GM18951 (cell line): Measurements from ENCODE around the gene KIRREL3.

Source experiments
- POLR2A ChIP-seq: IDR thresholded peaks from 4 replicates; pipeline ENCODE4 v1.6.1; 2011; ENCODE audit warnings: mild to moderate bottlenecking; ENCODE audit not compliant: insufficient read length, insufficient read depth; ENCODE audit errors: extremely low read depth
- in situ Hi-C: fragments of 300-500 bp; cut with MboI; formaldehyde crosslinking; loops from one replicate; pipeline ENCODE4 v1.12.0; 2022; ENCODE audit warnings: low sequenced_read_pairs, mixed read lengths, inconsistent platforms; ENCODE audit not compliant: unreplicated experiment

Gene KIRREL3

GRCh38 chr11:126475014-126475991, 525.3 kb downstream of the KIRREL3 start:
- in situ Hi-C loops, result no loop called here
- TF ChIP-seq POLR2A, result no peak

- no peak for TF ChIP-seq POLR2A
- in situ Hi-C loops, result no loop called here
Measured at GRCh38 chr11:126474220-126474619, 526.4 kb downstream of the KIRREL3 start.

- no peak for TF ChIP-seq POLR2A
- in situ Hi-C loops, result no loop called here
Measured at GRCh38 chr11:126473269-126473668, 527.3 kb downstream of the KIRREL3 start.

GRCh38 chr11:126469311-126469710, 531.3 kb downstream of the KIRREL3 start:
- TF ChIP-seq POLR2A, result no peak
- in situ Hi-C loops, result no loop called here

- no peak for TF ChIP-seq POLR2A
- in situ Hi-C loops, result no loop called here
Measured at GRCh38 chr11:126468102-126468521, 532.5 kb downstream of the KIRREL3 start.

- no peak for TF ChIP-seq POLR2A
- in situ Hi-C loops, result no loop called here
Measured at GRCh38 chr11:126467471-126467870, 533.1 kb downstream of the KIRREL3 start.

GRCh38 chr11:126467046-126467370, 533.6 kb downstream of the KIRREL3 start:
- TF ChIP-seq POLR2A, result no peak
- in situ Hi-C loops, result no loop called here

GRCh38 chr11:126466236-126467045, 534.1 kb downstream of the KIRREL3 start:
- in situ Hi-C loops, result no loop called here

GRCh38 chr11:126465573-126466188, 534.9 kb downstream of the KIRREL3 start:
- TF ChIP-seq POLR2A, result no peak
- in situ Hi-C loops, result no loop called here

More at GRCh38 chr11:126466236-126467045, 534.1 kb downstream of the KIRREL3 start:
- no peak for TF ChIP-seq POLR2A

GRCh38 chr11:126464796-126465195, 535.8 kb downstream of the KIRREL3 start:
- no peak for TF ChIP-seq POLR2A
- in situ Hi-C loops, result no loop called here

- TF ChIP-seq POLR2A, result no peak
- in situ Hi-C loops, result no loop called here
Measured at GRCh38 chr11:126462422-126462821, 538.1 kb downstream of the KIRREL3 start.

- in situ Hi-C loops, result no loop called here
- TF ChIP-seq POLR2A, result no peak
Measured at GRCh38 chr11:126461996-126462395, 538.6 kb downstream of the KIRREL3 start.

- TF ChIP-seq POLR2A, result no peak
Measured at GRCh38 chr11:126461096-126461440, 539.5 kb downstream of the KIRREL3 start.

More at GRCh38 chr11:126461096-126461440, 539.5 kb downstream of the KIRREL3 start:
- in situ Hi-C loops, result no loop called here
